OCI-LY7 (cell line): ENCODE data around the gene CPLX3. TPM values are rescaled to one million over a fixed set of nuclear protein-coding genes. Genes with fewer than 3 reads are reported as not detected.
A peak's percentile ranks its signal among the peaks of the same experiment; 100 is the strongest.

ENCODE experiments used
- BruUV-seq: library from RNA; stranded (reverse); fragments of 400-500 nt; replicated peaks from 2 replicates; lab custom pipeline; 2021; lab: Mats Ljungman, UMichigan
- CTCF ChIA-PET: fragments of 300-600 bp; sonication (Branson Sonifier 250); formaldehyde crosslinking; loops from one replicate; lab custom pipeline; 2022; ENCODE audit warnings: antibody characterized with exemption; ENCODE audit not compliant: unreplicated experiment; lab: Charles Lee
- POLR2A ChIA-PET: fragments of 300-600 bp; sonication (Branson Sonifier 250); formaldehyde crosslinking; loops from one replicate; lab custom pipeline; 2022; ENCODE audit warnings: antibody characterized with exemption; lab: Charles Lee
- DNase-seq: peaks from one replicate; pipeline ENCODE4 v3.0.0-alpha.2; 2015; ENCODE audit warnings: low spot score
- H2AFZ ChIP-seq: fragments of 200-600 bp; sonication (generic), shearing (Covaris generic); 2 replicates; pipeline ENCODE4 v1.6.1; 2014; ENCODE audit warnings: mild to moderate bottlenecking, antibody characterized with exemption, low read length, moderate library complexity
- H3K27ac ChIP-seq: fragments of 200-600 bp; sonication (generic); 2 replicates; pipeline ENCODE4 v1.5.1; 2014; ENCODE audit warnings: mixed run types, low read depth, mild to moderate bottlenecking, moderate library complexity, low read length, inconsistent platforms; ENCODE audit not compliant: poor library complexity, severe bottlenecking
- H3K36me3 ChIP-seq: fragments of 200-600 bp; sonication (generic); 2 replicates; pipeline ENCODE4 v1.6.1; 2014; ENCODE audit warnings: mild to moderate bottlenecking, antibody characterized with exemption, low read length, moderate library complexity, mixed read lengths; ENCODE audit not compliant: insufficient read depth
- H3K4me1 ChIP-seq: fragments of 200-600 bp; sonication (generic); 2 replicates; pipeline ENCODE4 v1.5.1; 2014; ENCODE audit warnings: mild to moderate bottlenecking, low read length; ENCODE audit not compliant: insufficient read depth, poor library complexity, severe bottlenecking
- H3K4me2 ChIP-seq: fragments of 200-600 bp; sonication (generic); 2 replicates; pipeline ENCODE4 v1.6.1; 2014; ENCODE audit warnings: mild to moderate bottlenecking, low read length
- H3K4me3 ChIP-seq: fragments of 200-600 bp; sonication (generic); 2 replicates; pipeline ENCODE4 v1.5.1; 2014; ENCODE audit warnings: mild to moderate bottlenecking, low read depth, low read length; ENCODE audit not compliant: poor library complexity, severe bottlenecking
- H3K79me2 ChIP-seq: fragments of 200-600 bp; sonication (generic); 2 replicates; pipeline ENCODE4 v1.6.1; 2016; ENCODE audit warnings: low read depth, mild to moderate bottlenecking, low read length, moderate library complexity, mixed read lengths; ENCODE audit not compliant: insufficient read depth
- H3K9me2 ChIP-seq: fragments of 200-600 bp; sonication (generic); 2 replicates; pipeline ENCODE4 v1.6.1; 2016; ENCODE audit warnings: mild to moderate bottlenecking, low read length, mixed read lengths; ENCODE audit not compliant: insufficient read depth
- H3K9me3 ChIP-seq: fragments of 200-600 bp; sonication (generic); 2 replicates; pipeline ENCODE4 v1.6.1; 2014; ENCODE audit warnings: mild to moderate bottlenecking, mixed run types, low read length, mixed read lengths
- H4K20me1 ChIP-seq: fragments of 200-600 bp; sonication (generic); 2 replicates; pipeline ENCODE4 v1.6.1; 2014; ENCODE audit warnings: mild to moderate bottlenecking, antibody characterized with exemption, low read length, moderate library complexity, mixed read lengths; ENCODE audit not compliant: insufficient read depth
- CTCF ChIP-seq: fragments of 200-600 bp; sonication (generic); conservative IDR thresholded peaks from 2 replicates; pipeline ENCODE4 v1.5.1; 2014; ENCODE audit warnings: mild to moderate bottlenecking, antibody characterized with exemption, low read length, moderate library complexity, mixed read lengths
- EZH2phosphoT487 ChIP-seq: fragments of 200-600 bp; sonication (generic); IDR thresholded peaks from 2 replicates; pipeline ENCODE4 v1.6.1; 2018; ENCODE audit warnings: low read depth, borderline replicate concordance, mild to moderate bottlenecking, mixed run types, antibody characterized with exemption, low read length, moderate library complexity, mixed read lengths
- intact Hi-C: fragments of 100-400 bp; cut with micrococcal nuclease; formaldehyde crosslinking; loops from one replicate; pipeline ENCODE4 v1.10.0; 2022; ENCODE audit not compliant: unreplicated experiment
- total RNA-seq, 2 experiments: library from RNA; depleted of rRNA in 1 of 2; stranded (reverse); fragments of >200 nt in 1 of 2; shearing (Covaris generic) in 1 of 2; gene quantifications; 2 replicates each; pipeline ENCODE4 v1.2.3, GENCODE V29; 2014 to 2022

The CPLX3 gene
- total RNA-seq, 2 experiments from 2014 or later: 0.35 to 1.5 TPM

- POLR2A ChIA-PET: no interaction called here
Observed at GRCh38 chr15:74843891-74844299, 17.5 kb downstream of the CPLX3 start.

GRCh38 chr15:74844319-74845207 is 18.1 kb downstream of the CPLX3 start:
- BruUV-seq: no TSS peak
- DNase-seq: no peak
- intact Hi-C loops: no loop called here
- H3K4me3 ChIP-seq: no peak overlapping the region
- H4K20me1 ChIP-seq: no peaks in the 10 kb centered on the region
- no peak for TF ChIP-seq CTCF
- TF ChIP-seq EZH2phosphoT487: no peak
- POLR2A ChIA-PET: interaction anchor here (0.6 to 1.0 kb wide), 3 partner anchors 26 to 37 kb away, joined by 3 read pairs; no protein-coding TSS in a partner anchor
- peak overlapping the region; percentile 66; the same call in 1 of the 2 replicates for H3K4me2 ChIP-seq
- no peak overlapping the region for H3K27ac ChIP-seq
- H3K36me3 ChIP-seq: peaks cover 21% of the 10 kb centered on the region
- CTCF ChIA-PET: interaction anchor here (0.6 to 1.7 kb wide), 4 partner anchors 26 to 134 kb away, joined by 3 to 13 read pairs (median 4); no protein-coding TSS in a partner anchor
- H3K9me2 ChIP-seq: no peaks in the 10 kb centered on the region
- no peaks in the 10 kb centered on the region for H3K9me3 ChIP-seq
- H3K4me1 ChIP-seq: peaks cover 35% of the 10 kb centered on the region
- no peak overlapping the region for H2AFZ ChIP-seq
- no peaks in the 10 kb centered on the region for H3K79me2 ChIP-seq

More at GRCh38 chr15:74843891-74844299, 17.5 kb downstream of the CPLX3 start:
- no peaks in the 10 kb centered on the region for H3K9me3 ChIP-seq
- no peaks in the 10 kb centered on the region for H4K20me1 ChIP-seq
- H3K27ac ChIP-seq: peak overlapping the region; percentile 47
- no peaks in the 10 kb centered on the region for H3K9me2 ChIP-seq
- peak overlapping the region; percentile 66 for H3K4me2 ChIP-seq
- CTCF ChIA-PET: interaction anchor here (0.5 to 1.7 kb wide), 5 partner anchors 12 to 135 kb away, joined by 3 to 13 read pairs (median 4); no protein-coding TSS in a partner anchor
- H3K79me2 ChIP-seq: no peaks in the 10 kb centered on the region
- peaks cover 20% of the 10 kb centered on the region for H3K36me3 ChIP-seq
- H2AFZ ChIP-seq: no peak overlapping the region
- no peak for DNase-seq
- peaks cover 35% of the 10 kb centered on the region for H3K4me1 ChIP-seq
- TF ChIP-seq CTCF (no peak), EZH2phosphoT487 (no peak)
- intact Hi-C loops: loop anchor here (1.0 to 2.0 kb wide), 2 partner anchors 57 to 73 kb away; no protein-coding TSS in a partner anchor
- H3K4me3 ChIP-seq: peak overlapping the region; percentile 73
- TSS peak; percentile 49 for BruUV-seq
